ENCODE measurements around the gene PALD1.

GRCh38 chr10:70540089-70540788 lies 61.7 kb downstream of the PALD1 start:
- TF ChIP-seq EZH2 (IDR thresholded peaks at IDR 0.05; ENCODE audit: low read length, missing control alignments) (no peak), CTCF (conservative IDR thresholded peaks at IDR 0.05 in 1 of 2, IDR thresholded peaks at IDR 0.05 in 1 of 2; ENCODE audit: low read depth in 1 of 2, low read length in 2 of 2) (peak; percentile 76 to 86)

Data from fibroblast of lung (primary cell).